Cerebellar cortex (tissue), 1 donor: ENCODE results near the gene CALHM1.
"Not testable (repeated sequence)": the region's sequence is repeated elsewhere in the genome, so short reads cannot be mapped to it uniquely, and the experiment has no call there.

Experiments used
- DNase-seq: peaks from one replicate; pipeline ENCODE4 v3.0.0-alpha.2; 2015; ENCODE audit warnings: low spot score

CALHM1 gene

DNA sequence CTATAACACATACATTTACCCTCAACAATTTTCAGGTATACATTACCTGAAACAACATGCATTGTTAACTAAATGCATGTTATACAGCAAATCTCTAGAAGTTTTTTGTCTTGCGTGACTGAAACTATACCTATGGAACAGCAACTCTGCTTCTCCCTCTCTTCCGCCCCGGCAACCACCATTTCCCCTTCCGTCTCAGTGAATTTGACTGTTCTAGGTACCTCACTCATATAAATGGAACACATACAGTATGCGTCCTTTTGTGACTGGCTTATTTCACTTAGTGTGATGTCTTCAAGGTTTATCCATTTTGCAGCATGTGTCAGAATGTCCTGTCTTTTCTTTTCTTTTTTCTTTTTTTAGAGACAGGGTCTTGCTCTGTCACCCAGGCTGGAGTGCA lies 29.1 kb downstream of the CALHM1 start:
- no peak for DNase-seq

DNA sequence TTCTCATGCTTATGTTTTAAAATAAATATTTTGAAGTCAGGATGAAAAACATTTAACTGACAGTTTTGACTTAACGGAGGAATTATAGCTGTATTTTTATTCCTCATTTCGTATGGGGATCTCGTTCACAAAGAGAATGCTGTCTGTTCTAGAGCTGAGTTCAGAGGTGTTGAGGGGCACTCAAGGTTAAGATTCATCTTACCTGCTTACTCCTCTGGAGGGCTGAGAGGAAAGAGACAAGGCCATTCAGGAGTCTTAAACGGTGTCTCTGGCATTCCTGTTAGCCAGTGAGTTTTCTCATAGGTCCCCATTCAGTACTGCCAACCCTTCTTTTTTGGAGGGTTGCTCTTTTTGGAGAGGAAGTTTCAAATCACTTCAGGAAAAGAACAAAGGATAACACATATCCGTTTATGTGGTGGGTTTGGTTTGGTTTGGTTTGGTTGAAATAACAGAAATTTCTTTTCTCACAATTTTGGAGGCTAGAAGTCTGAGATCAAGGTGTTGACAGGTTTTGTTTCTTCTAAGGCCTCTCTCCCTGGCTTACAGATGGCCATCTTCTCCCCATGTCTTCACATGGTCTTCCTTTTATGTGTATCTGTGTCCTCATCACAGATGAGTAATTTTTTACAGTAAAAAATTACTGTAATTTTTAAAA lies 29.6 kb downstream of the CALHM1 start:
- no peak for DNase-seq

DNA sequence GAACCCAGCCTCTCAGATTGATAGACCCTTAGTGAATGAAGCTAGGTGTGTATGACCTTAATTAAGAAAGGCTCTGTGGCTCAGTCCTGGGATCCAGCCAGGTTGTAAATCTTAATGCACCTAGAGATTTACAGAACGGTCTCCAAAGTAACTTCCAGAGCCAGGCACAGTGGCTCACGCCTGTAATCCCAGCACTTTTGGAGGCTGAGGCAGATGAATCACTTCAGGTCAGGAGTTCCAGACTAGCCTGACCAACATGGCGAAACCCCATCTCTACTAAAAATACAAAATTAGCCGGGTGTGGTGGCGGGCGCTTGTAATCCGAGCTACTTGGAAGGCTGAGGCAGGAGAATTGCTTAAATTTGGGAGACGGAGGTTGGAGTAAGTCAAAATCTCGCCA lies 30.8 kb downstream of the CALHM1 start:
- DNase-seq: no peak

DNA sequence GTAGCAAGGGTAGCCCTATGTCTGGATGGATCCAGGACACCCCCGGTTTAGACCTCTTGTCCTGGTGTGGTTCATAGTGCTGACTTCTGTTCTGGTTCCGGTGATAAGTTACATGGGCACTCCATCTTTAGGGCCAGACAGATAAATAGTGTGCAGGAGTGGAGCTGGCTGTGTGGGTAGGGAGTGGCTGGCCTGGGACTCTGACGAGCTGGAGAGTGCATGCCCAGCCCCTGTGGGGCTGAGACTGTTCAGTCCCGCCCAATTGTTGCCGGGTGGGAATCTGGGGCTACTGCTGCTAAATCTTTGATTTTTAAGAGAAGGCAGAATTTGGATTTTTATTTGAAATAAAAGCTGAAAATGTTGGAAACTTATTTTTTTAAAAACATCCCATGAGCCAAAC lies 35.0 kb downstream of the CALHM1 start:
- DNase-seq: no peak

DNA sequence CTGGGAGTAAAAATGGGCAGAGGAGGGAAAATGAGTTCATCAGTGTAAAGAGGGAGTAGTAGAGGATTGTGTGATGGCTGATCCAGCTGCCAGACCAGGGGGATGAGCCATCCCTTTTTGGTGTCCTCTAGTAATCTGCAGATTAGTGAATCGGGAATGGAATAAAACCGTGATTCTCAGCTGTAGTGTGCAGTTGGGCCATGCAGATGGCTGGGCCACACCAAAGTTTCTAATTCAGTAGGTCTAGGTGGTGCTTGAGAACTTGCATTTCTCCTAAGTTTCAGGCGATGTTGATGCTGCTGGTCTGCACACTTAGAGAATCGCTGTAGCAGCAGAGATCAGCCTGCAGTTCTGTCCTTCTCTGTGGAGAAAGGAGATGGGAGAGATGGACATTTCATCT lies 39.6 kb downstream of the CALHM1 start:
- DNase-seq: no peak

DNA sequence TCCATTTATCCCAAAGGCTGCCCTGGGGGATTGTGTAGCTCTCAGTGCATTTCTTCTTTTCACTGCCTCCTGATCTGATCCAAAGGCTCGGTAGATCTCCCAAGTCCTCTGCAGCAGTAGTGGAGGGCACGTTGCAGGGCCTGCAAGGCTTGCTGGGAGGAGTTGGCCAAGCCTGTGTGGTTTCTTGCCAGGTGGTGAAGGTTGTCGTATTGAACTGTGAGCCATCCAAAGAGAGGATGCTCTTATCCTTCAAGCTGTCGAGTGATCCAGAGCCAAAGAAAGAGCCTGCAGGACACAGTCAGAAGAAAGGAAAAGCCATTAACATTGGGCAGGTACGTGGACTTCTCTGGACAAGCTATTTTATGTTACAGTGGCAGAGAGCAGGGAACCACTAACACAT lies 41.1 kb downstream of the CALHM1 start:
- DNase-seq: peak; percentile 87

DNA sequence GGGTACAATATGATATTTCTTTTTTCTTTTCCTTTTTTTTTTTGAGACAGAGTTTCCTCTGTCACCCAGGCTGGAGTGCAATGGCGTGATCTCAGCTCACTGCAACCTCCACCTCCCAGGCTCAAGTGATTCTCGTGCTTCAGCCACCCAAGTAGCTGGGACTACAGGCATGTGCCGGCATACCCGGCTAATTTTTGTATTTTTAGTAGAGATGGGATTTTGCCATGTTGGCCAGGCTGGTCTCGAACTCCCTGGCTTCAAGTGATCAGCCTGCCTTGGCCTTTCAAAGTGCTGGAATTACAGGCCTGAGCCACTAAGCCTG lies 41.6 kb downstream of the CALHM1 start:
- DNase-seq: not testable (repeated sequence)

DNA sequence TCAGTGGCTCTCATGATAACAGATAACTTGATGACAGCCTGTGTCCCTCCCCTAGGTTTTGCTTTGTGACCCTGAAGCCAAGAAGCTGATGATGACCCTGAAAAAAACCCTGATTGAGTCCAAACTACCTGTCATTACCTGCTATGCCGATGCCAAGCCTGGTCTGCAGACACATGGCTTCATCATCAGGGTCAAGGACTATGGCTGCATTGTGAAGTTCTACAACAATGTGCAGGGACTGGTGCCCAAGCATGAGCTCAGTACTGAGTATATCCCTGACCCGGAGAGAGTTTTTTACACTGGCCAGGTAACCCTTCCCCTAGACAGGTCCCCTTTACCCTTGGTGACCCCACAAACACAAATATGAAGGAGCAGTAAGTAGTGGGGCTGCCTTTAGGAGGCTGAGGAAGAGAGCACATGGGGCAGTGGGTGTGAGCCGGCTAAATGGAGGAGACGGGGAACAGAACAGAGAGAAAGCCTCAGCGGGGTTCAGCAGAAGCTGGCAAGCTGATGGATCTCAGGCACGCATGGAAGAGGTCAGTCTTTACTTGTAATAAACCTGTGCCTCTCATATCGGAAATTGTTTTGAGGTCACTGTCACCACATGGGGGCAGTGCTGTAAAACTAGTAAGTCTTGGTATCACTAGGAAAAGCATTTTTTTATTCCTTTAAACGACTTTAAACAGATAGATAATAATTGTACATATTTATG lies 42.1 kb downstream of the CALHM1 start:
- peak; percentile 88 for DNase-seq

DNA sequence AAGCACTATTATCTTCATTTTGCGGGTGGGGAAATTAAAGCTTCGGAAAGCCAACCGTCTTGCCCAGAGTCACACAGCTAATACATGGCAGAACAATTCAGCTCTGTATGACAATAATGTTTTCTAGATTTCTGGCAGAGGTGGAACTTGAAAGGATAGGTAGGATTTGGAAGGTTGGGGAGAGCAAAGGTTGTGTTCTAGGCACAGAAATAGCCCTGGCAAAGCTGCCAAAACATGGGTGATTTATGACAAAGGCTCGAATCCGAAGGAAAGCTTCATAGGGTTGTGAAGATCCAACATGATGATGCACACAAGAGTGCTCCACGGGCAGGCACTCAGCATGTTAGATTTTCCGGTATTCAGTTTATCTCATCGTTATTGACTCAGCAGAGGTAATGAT lies 43.1 kb downstream of the CALHM1 start:
- DNase-seq: no peak

DNA sequence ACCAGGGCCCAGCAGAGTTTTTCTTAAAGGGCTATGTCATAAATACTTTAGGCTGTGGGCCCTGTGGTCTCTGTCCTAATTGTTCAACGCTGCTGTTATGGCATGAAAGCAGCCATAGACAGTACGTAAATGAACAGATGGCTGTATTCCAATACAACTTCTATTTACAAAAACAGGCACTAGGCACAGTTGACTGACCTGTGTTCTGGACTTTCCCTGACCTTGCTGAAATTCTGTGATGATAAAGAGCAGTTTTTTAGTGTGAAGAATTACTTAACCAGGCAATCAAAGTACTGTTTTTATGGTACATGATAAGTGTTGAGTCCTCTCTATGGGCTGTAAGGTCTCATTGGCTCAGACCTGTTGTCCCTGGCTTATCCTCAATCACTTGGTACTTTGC lies 45.1 kb downstream of the CALHM1 start:
- no peak for DNase-seq
